ENCODE results near the gene CST5. TPM values are rescaled to one million over a fixed set of nuclear protein-coding genes. Genes with fewer than 3 reads are reported as not detected.

CST5 gene
- total and polyA plus RNA-seq, 10 of the 15 experiments (the other 5 are each of a cell fraction or from before 2014, with no cell fraction given), result not detected

- SMC1A ChIA-PET (ENCODE audit: uncharacterized antibody, unreplicated experiment), result no interaction called here
- H3K36me3 ChIP-seq (ENCODE audit: control insufficient read depth in 2 of 2, insufficient read depth in 2 of 2, low read length in 1 of 2), result no peaks in the 10 kb centered on the region
- BruUV-seq (replicated peaks), result no TSS peak
- H3K79me2 ChIP-seq (ENCODE audit: control insufficient read depth, insufficient read depth, low read length), result no peaks in the 10 kb centered on the region
- no peak overlapping the region for H3K27ac ChIP-seq (ENCODE audit: control insufficient read depth, insufficient read depth)
- H3K9me3 ChIP-seq (replicated peaks; ENCODE audit: control insufficient read depth, insufficient read depth, low read length), result no peaks in the 10 kb centered on the region
- H3K4me2 ChIP-seq (ENCODE audit: control insufficient read depth, insufficient read depth), result no peak overlapping the region
- 41% methylated on average over 5 of the region's 5 CpGs for WGBS (ENCODE audit: insufficient coverage, insufficient replicate concordance, low lambda C conversion rate, missing lambda C conversion rate)
- no peak overlapping the region for H3K4me3 ChIP-seq
- H4K20me1 ChIP-seq (ENCODE audit: control insufficient read depth, insufficient read depth), result no peaks in the 10 kb centered on the region
- RAD21 ChIA-PET (ENCODE audit: unreplicated experiment), result no interaction called here
- intact Hi-C loops (cut with micrococcal nuclease; ENCODE audit: unreplicated experiment), result no loop called here
- POLR2A ChIA-PET, result no interaction called here
- no peaks in the 10 kb centered on the region for H3K4me1 ChIP-seq (ENCODE audit: control insufficient read depth, insufficient read depth, low read length)
- in situ Hi-C loops (cut with MboI), result loop anchor here (5.0 kb wide), 1 partner anchor 123 kb away; no protein-coding TSS in a partner anchor
- TF ChIP-seq SREBF1 (IDR thresholded peaks at IDR 0.05; ENCODE audit: low read length) (no peak), ATF3 (IDR thresholded peaks at IDR 0.05; ENCODE audit: borderline replicate concordance, extremely low read depth, low read depth, low read length) (no peak), E2F8 (IDR thresholded peaks at IDR 0.05; ENCODE audit: low read depth, partially characterized antibody) (no peak), YY1 (IDR thresholded peaks at IDR 0.05; ENCODE audit: low read depth, low read length) (no peak), SMAD5 (IDR thresholded peaks at IDR 0.05; ENCODE audit: low read depth) (no peak), RUNX3 (IDR thresholded peaks at IDR 0.05; ENCODE audit: low read length) (no peak), MAX (IDR thresholded peaks at IDR 0.05; ENCODE audit: low read depth, low read length) (no peak)
- H3K27me3 ChIP-seq (replicated peaks in 1 of 2; ENCODE audit: control insufficient read depth in 2 of 2, insufficient read depth in 2 of 2, low read length in 1 of 2), result no peaks in the 10 kb centered on the region
- H2AFZ ChIP-seq (ENCODE audit: control insufficient read depth, low read depth, low read length), result no peak overlapping the region
- CTCF ChIA-PET, result no interaction called here
- ATAC-seq (no peak), DNase-seq (ENCODE audit: low read depth, low spot score) (no peak), FAIRE-seq (no peak)
- H3K9ac ChIP-seq (ENCODE audit: control insufficient read depth, insufficient read depth, low read length), result no peak overlapping the region
Observed at GRCh38 chr20:23884771-23885162, 5.2 kb upstream of the CST5 start.
